Liver (tissue), 9 donors: Measurements from ENCODE around the gene FRRS1. TPM values are rescaled to one million over a fixed set of nuclear protein-coding genes. Genes with fewer than 3 reads are reported as not detected.

Experiments used
- DNase-seq: peaks from one replicate; pipeline ENCODE4 v3.0.0-alpha.2; 2017; ENCODE audit warnings: low spot score
- H3K27ac ChIP-seq, 2 donors: one replicate each; pipeline ENCODE4 v1.7.0; 2013; ENCODE audit warnings: inconsistent platforms in 2 of 2, low read length in 2 of 2, control low read depth in 1 of 2, low read depth in 1 of 2, mild to moderate bottlenecking in 1 of 2
- H3K27me3 ChIP-seq, 4 donors: one replicate each; pipeline versions ENCODE4 v1.6.1 to v1.7.0; 2013; ENCODE audit warnings: low read length in 3 of 4, inconsistent platforms in 1 of 4, mild to moderate bottlenecking in 1 of 4, moderate library complexity in 1 of 4; ENCODE audit not compliant: control insufficient read depth in 4 of 4, insufficient read depth in 4 of 4
- H3K36me3 ChIP-seq, 4 donors: one replicate each; pipeline versions ENCODE4 v1.6.1 to v1.7.0; 2013; ENCODE audit warnings: low read length in 3 of 4, mild to moderate bottlenecking in 3 of 4, low read depth in 1 of 4, moderate library complexity in 1 of 4; ENCODE audit not compliant: control insufficient read depth in 4 of 4, insufficient read depth in 3 of 4
- H3K4me1 ChIP-seq, 4 donors: one replicate each; pipeline versions ENCODE4 v1.6.1 to v1.7.0; 2013; ENCODE audit warnings: low read length in 3 of 4, mild to moderate bottlenecking in 3 of 4, moderate library complexity in 1 of 4; ENCODE audit not compliant: control insufficient read depth in 4 of 4, insufficient read depth in 4 of 4
- H3K4me3 ChIP-seq, 3 donors: one replicate each; pipeline versions ENCODE4 v1.6.1 to v1.7.0; 2013; ENCODE audit warnings: low read length in 3 of 3, control low read depth in 1 of 3, low read depth in 1 of 3, mild to moderate bottlenecking in 1 of 3
- H3K9ac ChIP-seq, 2 donors: one replicate each; pipeline ENCODE4 v1.7.0; 2013; ENCODE audit warnings: low read length in 2 of 2, mild to moderate bottlenecking in 2 of 2, moderate library complexity in 2 of 2, control low read depth in 1 of 2, low read depth in 1 of 2
- H3K9me3 ChIP-seq, 4 donors: one replicate each; pipeline versions ENCODE4 v1.6.1 to v1.7.0; 2013; ENCODE audit warnings: low read length in 3 of 4; ENCODE audit not compliant: control insufficient read depth in 4 of 4
- ATF3 ChIP-seq: IDR thresholded peaks from 2 replicates; pipeline ENCODE4 v1.6.1; 2016; ENCODE audit warnings: antibody characterized with exemption
- EGR1 ChIP-seq, 2 donors: IDR thresholded peaks; 2 replicates each; pipeline ENCODE4 v1.6.1; 2016 to 2018; ENCODE audit warnings: antibody characterized with exemption in 2 of 2, low read depth in 2 of 2
- FOXA1 ChIP-seq: IDR thresholded peaks from 2 replicates; pipeline ENCODE4 v1.6.1; 2016; ENCODE audit warnings: antibody characterized with exemption
- FOXA2 ChIP-seq: IDR thresholded peaks from 2 replicates; pipeline ENCODE4 v1.6.1; 2016; ENCODE audit warnings: antibody characterized with exemption
- GABPA ChIP-seq, 2 donors: IDR thresholded peaks in 1 of 2; conservative IDR thresholded peaks in 1 of 2; 2 replicates each; pipeline ENCODE4 v1.6.1; 2016; ENCODE audit warnings: antibody characterized with exemption in 2 of 2, mild to moderate bottlenecking in 1 of 2, moderate library complexity in 1 of 2
- HNF4A ChIP-seq, 2 donors: conservative IDR thresholded peaks; 2 replicates each; pipeline ENCODE4 v1.6.1; 2016; ENCODE audit warnings: antibody characterized with exemption in 2 of 2, mild to moderate bottlenecking in 2 of 2
- HNF4G ChIP-seq: IDR thresholded peaks from 2 replicates; pipeline ENCODE4 v1.6.1; 2016; ENCODE audit warnings: antibody characterized with exemption
- JUND ChIP-seq, 2 donors: IDR thresholded peaks; 2 replicates each; pipeline ENCODE4 v1.6.1; 2016; ENCODE audit warnings: antibody characterized with exemption in 2 of 2
- NR2F2 ChIP-seq: IDR thresholded peaks from 2 replicates; pipeline ENCODE4 v1.6.1; 2016; ENCODE audit warnings: antibody characterized with exemption
- RAD21 ChIP-seq, 2 donors: IDR thresholded peaks; 2 replicates each; pipeline ENCODE4 v1.6.1; 2016; ENCODE audit warnings: antibody characterized with exemption in 2 of 2, mild to moderate bottlenecking in 2 of 2
- REST ChIP-seq: IDR thresholded peaks from 2 replicates; pipeline ENCODE4 v1.6.1; 2016; ENCODE audit warnings: antibody characterized with exemption, mild to moderate bottlenecking
- RXRA ChIP-seq, 2 donors: IDR thresholded peaks; 2 replicates each; pipeline ENCODE4 v1.6.1; 2017 to 2018; ENCODE audit warnings: antibody characterized with exemption in 2 of 2, mild to moderate bottlenecking in 1 of 2
- SP1 ChIP-seq: IDR thresholded peaks from 2 replicates; pipeline ENCODE4 v1.6.1; 2018; ENCODE audit warnings: antibody characterized with exemption, mild to moderate bottlenecking
- TAF1 ChIP-seq: conservative IDR thresholded peaks from 2 replicates; pipeline ENCODE4 v1.6.1; 2016; ENCODE audit warnings: antibody characterized with exemption, mild to moderate bottlenecking
- YY1 ChIP-seq: IDR thresholded peaks from 2 replicates; pipeline ENCODE4 v1.6.1; 2016; ENCODE audit warnings: antibody characterized with exemption, mild to moderate bottlenecking
- ZBTB33 ChIP-seq: IDR thresholded peaks from 2 replicates; pipeline ENCODE4 v1.6.1; 2016; ENCODE audit warnings: antibody characterized with exemption
- WGBS: extraction: QIAGEN DNeasy Blood & Tissue Kit; methylation state at CpG from one replicate; pipeline ENCODE4 v1.1.7; 2013; 5-methylcytosine and 5-hydroxymethylcytosine counted together
- polyA plus RNA-seq, 2 donors: library from polyadenylated mRNA; stranded (reverse) in 1 of 2; unstranded in 1 of 2; fragments of 200-250 nt in 1 of 2; fragments of >200 nt in 1 of 2; fragmentation: Nextera tagmentation in 1 of 2; extraction: Ambion mirVana in 1 of 2; gene quantifications; one replicate each; pipeline versions ENCODE4 v1.2.1 to v1.2.3, GENCODE V29; 2013 to 2015
- total RNA-seq, 2 donors: library from RNA; depleted of rRNA; stranded (reverse); fragments of >200 nt; gene quantifications; one replicate each; pipeline ENCODE4 v1.2.3, GENCODE V29; 2014
- TF ChIP-seq, protein P1 (sequence below): IDR thresholded peaks from 2 replicates; pipeline ENCODE4 v1.6.1; 2016; ENCODE audit warnings: antibody characterized with exemption
- TF ChIP-seq, protein P2 (sequence below): fragments of 150-350 bp; IDR thresholded peaks from 2 replicates; pipeline ENCODE4 v1.5.1; 2017; ENCODE audit warnings: improper control_type of control experiment, low read depth, low read length; ENCODE audit not compliant: missing input control
- donor health status: healthy.
- donor health status: healthy.
- donor health status: healthy.
- donor health status: healthy.
- donor health status: healthy.

The FRRS1 gene
- total and polyA plus RNA-seq, 4 donors, result 2.7 to 87.4 (median 30.4) TPM

DNA sequence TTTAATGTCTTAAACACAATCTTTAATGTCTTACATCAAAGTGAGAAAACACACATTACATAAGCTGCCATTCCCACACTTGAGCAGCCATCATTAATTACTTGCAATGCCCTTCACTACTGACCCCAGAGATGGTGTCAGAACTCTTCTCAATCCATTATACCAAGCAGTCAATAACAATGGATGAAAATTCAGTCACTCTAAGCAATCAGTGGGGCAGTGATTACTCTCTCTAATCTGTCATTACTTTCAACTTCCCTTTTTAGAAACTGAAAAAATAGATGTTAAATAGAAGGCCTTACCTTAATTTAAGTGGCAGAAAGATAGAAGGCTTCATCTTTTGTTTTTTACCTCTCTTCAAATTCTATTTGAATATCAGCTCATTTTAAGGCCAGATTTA is 9.7 kb upstream of the FRRS1 start:
- DNase-seq, result no peak
- no peak overlapping the region for H3K9ac ChIP-seq
- TF ChIP-seq RAD21 (IDR thresholded peaks at IDR 0.05) (no peak), HNF4G (no peak), HNF4A (conservative IDR thresholded peaks at IDR 0.05) (no peak), FOXA2 (no peak), RXRA (IDR thresholded peaks at IDR 0.05) (no peak), EGR1 (IDR thresholded peaks at IDR 0.05; ENCODE audit: low read depth in 2 of 2) (no peak), JUND (IDR thresholded peaks at IDR 0.05) (no peak), YY1 (no peak), ATF3 (no peak), REST (no peak), ZBTB33 (no peak)
- TF ChIP-seq, protein P1, sequence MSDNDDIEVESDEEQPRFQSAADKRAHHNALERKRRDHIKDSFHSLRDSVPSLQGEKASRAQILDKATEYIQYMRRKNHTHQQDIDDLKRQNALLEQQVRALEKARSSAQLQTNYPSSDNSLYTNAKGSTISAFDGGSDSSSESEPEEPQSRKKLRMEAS, result no peak
- H3K9me3 ChIP-seq, result no peaks in the 10 kb centered on the region
- H3K36me3 ChIP-seq, result no peaks in the 10 kb centered on the region
- no peaks in the 10 kb centered on the region for H3K27me3 ChIP-seq
- no peak overlapping the region for H3K4me3 ChIP-seq
- H3K4me1 ChIP-seq, result no peaks in the 10 kb centered on the region
- no peak overlapping the region for H3K27ac ChIP-seq

- no peak for DNase-seq
- Histone ChIP-seq H3K4me3 (no peak overlapping the region), H3K9me3 (no peaks in the 10 kb centered on the region), H3K36me3 (no peaks in the 10 kb centered on the region), H3K27me3 (no peaks in the 10 kb centered on the region), H3K4me1 (peaks cover 0 to 2% (median 0%) of the 10 kb centered on the region in 4 donors), H3K27ac (no peak overlapping the region), H3K9ac (no peak overlapping the region)
- WGBS, result 98% methylated on average over 3 of the region's 3 CpGs
- TF ChIP-seq SP1 (no peak), JUND (IDR thresholded peaks at IDR 0.05) (no peak), ATF3 (no peak), TAF1 (no peak), FOXA1 (no peak), ZBTB33 (no peak), FOXA2 (no peak), NR2F2 (no peak), GABPA (IDR thresholded peaks at IDR 0.05 in 1 of 2, conservative IDR thresholded peaks at IDR 0.05 in 1 of 2) (no peak), YY1 (no peak), REST (no peak), HNF4G (no peak)
- TF ChIP-seq, protein P2, sequence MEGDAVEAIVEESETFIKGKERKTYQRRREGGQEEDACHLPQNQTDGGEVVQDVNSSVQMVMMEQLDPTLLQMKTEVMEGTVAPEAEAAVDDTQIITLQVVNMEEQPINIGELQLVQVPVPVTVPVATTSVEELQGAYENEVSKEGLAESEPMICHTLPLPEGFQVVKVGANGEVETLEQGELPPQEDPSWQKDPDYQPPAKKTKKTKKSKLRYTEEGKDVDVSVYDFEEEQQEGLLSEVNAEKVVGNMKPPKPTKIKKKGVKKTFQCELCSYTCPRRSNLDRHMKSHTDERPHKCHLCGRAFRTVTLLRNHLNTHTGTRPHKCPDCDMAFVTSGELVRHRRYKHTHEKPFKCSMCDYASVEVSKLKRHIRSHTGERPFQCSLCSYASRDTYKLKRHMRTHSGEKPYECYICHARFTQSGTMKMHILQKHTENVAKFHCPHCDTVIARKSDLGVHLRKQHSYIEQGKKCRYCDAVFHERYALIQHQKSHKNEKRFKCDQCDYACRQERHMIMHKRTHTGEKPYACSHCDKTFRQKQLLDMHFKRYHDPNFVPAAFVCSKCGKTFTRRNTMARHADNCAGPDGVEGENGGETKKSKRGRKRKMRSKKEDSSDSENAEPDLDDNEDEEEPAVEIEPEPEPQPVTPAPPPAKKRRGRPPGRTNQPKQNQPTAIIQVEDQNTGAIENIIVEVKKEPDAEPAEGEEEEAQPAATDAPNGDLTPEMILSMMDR, result no peak
- TF ChIP-seq, protein P1, result no peak
These were observed 6.4 kb upstream of the FRRS1 start for GRCh38 chr1:99772809-99773208.
